ENCODE measurements around the gene ELOVL7. TPM values are rescaled to one million over a fixed set of nuclear protein-coding genes. Genes with fewer than 3 reads are reported as not detected.

The ELOVL7 gene
- total and polyA plus RNA-seq, 9 donors, result 0.13 to 5.9 (median 0.60) TPM

GRCh38 chr5:60765019-60765709, 78.9 kb downstream of the ELOVL7 start:
- Histone ChIP-seq H3K27me3 (no peaks in the 10 kb centered on the region), H3K36me3 (no peaks in the 10 kb centered on the region), H3K4me1 (ENCODE audit: insufficient read depth) (no peaks in the 10 kb centered on the region), H3K27ac (no peak overlapping the region), H3K9me3 (no peaks in the 10 kb centered on the region), H3K4me3 (no peak overlapping the region)
- TF ChIP-seq CTCF (IDR thresholded peaks at IDR 0.05) (no peak), EP300 (IDR thresholded peaks at IDR 0.05) (no peak), POLR2A (IDR thresholded peaks at IDR 0.05) (no peak)
- intact Hi-C loops (cut with DNase I), result no loop called here
- DNase-seq, result no peak
- 61 to 71% (median 65%) methylated on average over 6 of the region's 6 CpGs for WGBS, 3 donors

- Histone ChIP-seq H3K36me3 (no peaks in the 10 kb centered on the region), H3K27me3 (no peaks in the 10 kb centered on the region), H3K27ac (no peak overlapping the region), H3K9me3 (no peaks in the 10 kb centered on the region), H3K4me1 (ENCODE audit: insufficient read depth) (no peaks in the 10 kb centered on the region), H3K4me3 (no peak overlapping the region)
- intact Hi-C loops (cut with DNase I), result no loop called here
- no peak for DNase-seq
- 71 to 78% (median 73%) methylated on average over 3 of the region's 3 CpGs for WGBS, 3 donors
- TF ChIP-seq POLR2A (IDR thresholded peaks at IDR 0.05), result no peak
- TF ChIP-seq CTCF (IDR thresholded peaks at IDR 0.05), result no peak
- no peak for TF ChIP-seq EP300 (IDR thresholded peaks at IDR 0.05)
These were observed 81.0 kb downstream of the ELOVL7 start for GRCh38 chr5:60763061-60763460.

- Histone ChIP-seq H3K27ac (no peak overlapping the region), H3K4me3 (no peak overlapping the region), H3K36me3 (no peaks in the 10 kb centered on the region), H3K4me1 (ENCODE audit: insufficient read depth) (no peaks in the 10 kb centered on the region), H3K27me3 (no peaks in the 10 kb centered on the region), H3K9me3 (no peaks in the 10 kb centered on the region)
- intact Hi-C loops (cut with DNase I), result no loop called here
- DNase-seq, result no peak
- no peak for TF ChIP-seq EP300 (IDR thresholded peaks at IDR 0.05)
- no peak for TF ChIP-seq CTCF (IDR thresholded peaks at IDR 0.05)
- TF ChIP-seq POLR2A (IDR thresholded peaks at IDR 0.05), result no peak
- WGBS, 3 donors, result 83 to 88% (median 84%) methylated on average over 5 of the region's 5 CpGs
These were observed 89.6 kb downstream of the ELOVL7 start for GRCh38 chr5:60754495-60754894.

- H3K27me3 ChIP-seq, result no peaks in the 10 kb centered on the region
- no peaks in the 10 kb centered on the region for H3K4me1 ChIP-seq (ENCODE audit: insufficient read depth)
- H3K9me3 ChIP-seq, result no peaks in the 10 kb centered on the region
- no peak overlapping the region for H3K4me3 ChIP-seq
- intact Hi-C loops (cut with DNase I), result no loop called here
- no peak for TF ChIP-seq CTCF (IDR thresholded peaks at IDR 0.05)
- TF ChIP-seq POLR2A (IDR thresholded peaks at IDR 0.05), result no peak
- TF ChIP-seq EP300 (IDR thresholded peaks at IDR 0.05), result no peak
- H3K27ac ChIP-seq, result no peak overlapping the region
- WGBS, 3 donors, result 89 to 93% (median 90%) methylated on average over 6 of the region's 6 CpGs
- H3K36me3 ChIP-seq, result no peaks in the 10 kb centered on the region
- DNase-seq, result no peak
These were observed 99.4 kb downstream of the ELOVL7 start for GRCh38 chr5:60744682-60745081.

Data from ovary (tissue), 9 donors.